ENCODE data around the gene NGF. TPM values are rescaled to one million over a fixed set of nuclear protein-coding genes. Genes with fewer than 3 reads are reported as not detected.

Gene NGF
- total RNA-seq, 1 donor from 2014 or later = 0.83 TPM

- Mint-ChIP-seq H3K4me3 (ENCODE audit: unreplicated experiment) (peak overlapping the region; percentile 67), H3K9me3 (ENCODE audit: unreplicated experiment) (peaks cover 6% of the 10 kb centered on the region), H3K27ac (ENCODE audit: unreplicated experiment) (peak overlapping the region; percentile 79), H3K27me3 (ENCODE audit: unreplicated experiment) (peaks cover 5% of the 10 kb centered on the region), H3K36me3 (ENCODE audit: unreplicated experiment) (no peaks in the 10 kb centered on the region), H3K4me1 (ENCODE audit: low read depth, unreplicated experiment) (peaks cover 37% of the 10 kb centered on the region)
- TF ChIP-seq CTCF (IDR thresholded peaks at IDR 0.05; ENCODE audit: partially characterized antibody, unreplicated experiment) = no peak
- DNase-seq = peak; percentile 49
These were observed 20.7 kb downstream of the NGF start for GRCh38 chr1:115317101-115318012.

GRCh38 chr1:115314765-115315164 is 23.3 kb downstream of the NGF start:
- no peak for TF ChIP-seq CTCF (IDR thresholded peaks at IDR 0.05; ENCODE audit: partially characterized antibody, unreplicated experiment)
- no peaks in the 10 kb centered on the region for H3K36me3 Mint-ChIP-seq (ENCODE audit: unreplicated experiment)
- peaks cover 42% of the 10 kb centered on the region for H3K4me1 Mint-ChIP-seq (ENCODE audit: low read depth, unreplicated experiment)
- H3K4me3 Mint-ChIP-seq (ENCODE audit: unreplicated experiment) = no peak overlapping the region
- H3K9me3 Mint-ChIP-seq (ENCODE audit: unreplicated experiment) = peaks cover 6% of the 10 kb centered on the region
- H3K27ac Mint-ChIP-seq (ENCODE audit: unreplicated experiment) = peak overlapping the region; percentile 6
- H3K27me3 Mint-ChIP-seq (ENCODE audit: unreplicated experiment) = peaks cover 6% of the 10 kb centered on the region
- no peak for DNase-seq

- no peak for TF ChIP-seq CTCF (IDR thresholded peaks at IDR 0.05; ENCODE audit: partially characterized antibody, unreplicated experiment)
- H3K27ac Mint-ChIP-seq (ENCODE audit: unreplicated experiment) = peak overlapping the region; percentile 6
- no peaks in the 10 kb centered on the region for H3K36me3 Mint-ChIP-seq (ENCODE audit: unreplicated experiment)
- H3K9me3 Mint-ChIP-seq (ENCODE audit: unreplicated experiment) = peaks cover 3% of the 10 kb centered on the region
- peak; percentile 40 for DNase-seq
- peaks cover 42% of the 10 kb centered on the region for H3K4me1 Mint-ChIP-seq (ENCODE audit: low read depth, unreplicated experiment)
- peak overlapping the region; percentile 31 for H3K4me3 Mint-ChIP-seq (ENCODE audit: unreplicated experiment)
- peaks cover 6% of the 10 kb centered on the region for H3K27me3 Mint-ChIP-seq (ENCODE audit: unreplicated experiment)
These were observed 24.0 kb downstream of the NGF start for GRCh38 chr1:115314092-115314491.

- Mint-ChIP-seq H3K9me3 (ENCODE audit: unreplicated experiment) (peaks cover 3% of the 10 kb centered on the region), H3K27ac (ENCODE audit: unreplicated experiment) (no peak overlapping the region), H3K4me3 (ENCODE audit: unreplicated experiment) (no peak overlapping the region), H3K36me3 (ENCODE audit: unreplicated experiment) (no peaks in the 10 kb centered on the region), H3K4me1 (ENCODE audit: low read depth, unreplicated experiment) (peaks cover 42% of the 10 kb centered on the region), H3K27me3 (ENCODE audit: unreplicated experiment) (peaks cover 6% of the 10 kb centered on the region)
- DNase-seq = no peak
- no peak for TF ChIP-seq CTCF (IDR thresholded peaks at IDR 0.05; ENCODE audit: partially characterized antibody, unreplicated experiment)
These were observed 24.9 kb downstream of the NGF start for GRCh38 chr1:115313182-115313581.

- Mint-ChIP-seq H3K27ac (ENCODE audit: unreplicated experiment) (no peak overlapping the region), H3K4me3 (ENCODE audit: unreplicated experiment) (no peak overlapping the region), H3K4me1 (ENCODE audit: low read depth, unreplicated experiment) (peaks cover 42% of the 10 kb centered on the region), H3K27me3 (ENCODE audit: unreplicated experiment) (peaks cover 6% of the 10 kb centered on the region), H3K36me3 (ENCODE audit: unreplicated experiment) (no peaks in the 10 kb centered on the region), H3K9me3 (ENCODE audit: unreplicated experiment) (peaks cover 3% of the 10 kb centered on the region)
- no peak for DNase-seq
- no peak for TF ChIP-seq CTCF (IDR thresholded peaks at IDR 0.05; ENCODE audit: partially characterized antibody, unreplicated experiment)
These were observed 25.3 kb downstream of the NGF start for GRCh38 chr1:115312742-115313141.

Data from glutamatergic neuron (in vitro differentiated cells).